Measurements from ENCODE around the gene APBB1. TPM values are rescaled to one million over a fixed set of nuclear protein-coding genes. Genes with fewer than 3 reads are reported as not detected.

The APBB1 gene
- total and polyA plus RNA-seq, 2 of the 4 experiments (the other 2 are of a cell fraction) = 39.4 to 44.1 TPM

- H3K4me1 ChIP-seq (ENCODE audit: control insufficient read depth, insufficient read depth, low read length) = peaks cover 5% of the 10 kb centered on the region; the same call in 1 of the 2 replicates
- H3K9me1 ChIP-seq (ENCODE audit: insufficient read depth, low read length) = peaks cover 29% of the 10 kb centered on the region
- no peak overlapping the region for H3K27ac ChIP-seq (ENCODE audit: insufficient read depth, low read length)
- H3K4ac ChIP-seq (ENCODE audit: low read depth, low read length) = no peak overlapping the region
- 53% methylated on average over 2 of the region's 12 CpGs; no CpG with 5 or more reads in 1 of the 2 experiments for WGBS, 2 experiments (ENCODE audit: extremely low coverage in 2 of 2, insufficient read length in 1 of 2)
- in situ Hi-C loops (cut with MboI; ENCODE audit: low sequenced_read_pairs) (no loop called here), intact Hi-C loops (cut with micrococcal nuclease) (no loop called here), dilution Hi-C loops (cut with HindIII; ENCODE audit: low sequenced_read_pairs, unreplicated experiment) (no loop called here)
- H3K9me3 ChIP-seq (ENCODE audit: control insufficient read depth, insufficient read depth, low read length) = no peaks in the 10 kb centered on the region
- TF ChIP-seq BHLHE40 (IDR thresholded peaks at IDR 0.05; ENCODE audit: low read depth, low read length) (no peak), CHD1 (IDR thresholded peaks at IDR 0.05; ENCODE audit: low read depth, low read length) (no peak), MXI1 (IDR thresholded peaks at IDR 0.05; ENCODE audit: borderline replicate concordance, low read depth, low read length) (no peak), RCOR1 (IDR thresholded peaks at IDR 0.05; ENCODE audit: insufficient replicate concordance, low read length) (no peak)
- TF ChIP-seq, protein P1, sequence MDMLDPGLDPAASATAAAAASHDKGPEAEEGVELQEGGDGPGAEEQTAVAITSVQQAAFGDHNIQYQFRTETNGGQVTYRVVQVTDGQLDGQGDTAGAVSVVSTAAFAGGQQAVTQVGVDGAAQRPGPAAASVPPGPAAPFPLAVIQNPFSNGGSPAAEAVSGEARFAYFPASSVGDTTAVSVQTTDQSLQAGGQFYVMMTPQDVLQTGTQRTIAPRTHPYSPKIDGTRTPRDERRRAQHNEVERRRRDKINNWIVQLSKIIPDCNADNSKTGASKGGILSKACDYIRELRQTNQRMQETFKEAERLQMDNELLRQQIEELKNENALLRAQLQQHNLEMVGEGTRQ (IDR thresholded peaks at IDR 0.05; ENCODE audit: low read depth, low read length) = peak; percentile 52; the same call in 1 of the 2 replicates
- BruUV-seq (replicated peaks) = no TSS peak
- H3K79me1 ChIP-seq (ENCODE audit: low read depth in 1 of 2, low read length in 2 of 2) = peaks cover 22 to 66% of the 10 kb centered on the region in 2 experiments
- ChIA-PET POLR2A (ENCODE audit: unreplicated experiment) (no interaction called here), CTCF (no interaction called here)
- no peak overlapping the region for H3K23ac ChIP-seq (ENCODE audit: low read depth, low read length)
- no peak overlapping the region for H3K14ac ChIP-seq (replicated peaks; ENCODE audit: low read depth, low read length)
- H2BK120ac ChIP-seq (ENCODE audit: low read depth, low read length) = no peak overlapping the region
- DNase-seq (no peak), ATAC-seq (ENCODE audit: low read depth) (no peak)
- no peak overlapping the region for H3K56ac ChIP-seq (ENCODE audit: extremely low read depth, insufficient read depth, low read length)
- no peak overlapping the region for H3K4me2 ChIP-seq (ENCODE audit: low read depth, low read length)
- no peak overlapping the region for H2BK15ac ChIP-seq (ENCODE audit: low read depth, low read length)
- no peak overlapping the region for H2AFZ ChIP-seq (replicated peaks; ENCODE audit: low read length, poor library complexity)
- H2BK5ac ChIP-seq (ENCODE audit: low read depth, low read length, poor library complexity, severe bottlenecking) = no peak overlapping the region
- peaks cover 13% of the 10 kb centered on the region for H3K36me3 ChIP-seq (ENCODE audit: control insufficient read depth, insufficient read depth, low read length)
- H2AK5ac ChIP-seq (ENCODE audit: low read depth, low read length) = no peak overlapping the region
- no peaks in the 10 kb centered on the region for H3K27me3 ChIP-seq (ENCODE audit: control insufficient read depth, insufficient read depth, low read length)
- no peak overlapping the region for H4K5ac ChIP-seq (ENCODE audit: low read depth, low read length)
- H3K4me3 ChIP-seq (ENCODE audit: insufficient read depth, low read depth, low read length) = no peak overlapping the region
- H3K9ac ChIP-seq (ENCODE audit: low read depth, low read length) = no peak overlapping the region
- peaks cover 37% of the 10 kb centered on the region for H4K20me1 ChIP-seq (ENCODE audit: insufficient read depth, low read length)
- H2BK20ac ChIP-seq (ENCODE audit: low read depth, low read length) = no peak overlapping the region
- H3K18ac ChIP-seq (ENCODE audit: low read depth, low read length) = no peak overlapping the region
- no peak overlapping the region for H4K8ac ChIP-seq (ENCODE audit: low read depth in 2 of 2, low read length in 2 of 2)
- H2AK9ac ChIP-seq (replicated peaks; ENCODE audit: low read depth, low read length, poor library complexity) = no peak overlapping the region
- no peak overlapping the region for H4K91ac ChIP-seq (ENCODE audit: insufficient read depth, low read depth, low read length)
These were observed 5.1 kb downstream of the APBB1 start for GRCh38 chr11:6413791-6414201.
